ENCODE data around the gene TMBIM6.

- TF ChIP-seq, protein P1, sequence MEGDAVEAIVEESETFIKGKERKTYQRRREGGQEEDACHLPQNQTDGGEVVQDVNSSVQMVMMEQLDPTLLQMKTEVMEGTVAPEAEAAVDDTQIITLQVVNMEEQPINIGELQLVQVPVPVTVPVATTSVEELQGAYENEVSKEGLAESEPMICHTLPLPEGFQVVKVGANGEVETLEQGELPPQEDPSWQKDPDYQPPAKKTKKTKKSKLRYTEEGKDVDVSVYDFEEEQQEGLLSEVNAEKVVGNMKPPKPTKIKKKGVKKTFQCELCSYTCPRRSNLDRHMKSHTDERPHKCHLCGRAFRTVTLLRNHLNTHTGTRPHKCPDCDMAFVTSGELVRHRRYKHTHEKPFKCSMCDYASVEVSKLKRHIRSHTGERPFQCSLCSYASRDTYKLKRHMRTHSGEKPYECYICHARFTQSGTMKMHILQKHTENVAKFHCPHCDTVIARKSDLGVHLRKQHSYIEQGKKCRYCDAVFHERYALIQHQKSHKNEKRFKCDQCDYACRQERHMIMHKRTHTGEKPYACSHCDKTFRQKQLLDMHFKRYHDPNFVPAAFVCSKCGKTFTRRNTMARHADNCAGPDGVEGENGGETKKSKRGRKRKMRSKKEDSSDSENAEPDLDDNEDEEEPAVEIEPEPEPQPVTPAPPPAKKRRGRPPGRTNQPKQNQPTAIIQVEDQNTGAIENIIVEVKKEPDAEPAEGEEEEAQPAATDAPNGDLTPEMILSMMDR (IDR thresholded peaks at IDR 0.05), result no peak
- no peak for TF ChIP-seq POLR2AphosphoS5 (IDR thresholded peaks at IDR 0.05)
- no peak for TF ChIP-seq POLR2A (IDR thresholded peaks at IDR 0.05)
- TF ChIP-seq EP300 (IDR thresholded peaks at IDR 0.05), result no peak
These were observed 7.9 kb upstream of the TMBIM6 start for GRCh38 chr12:49733219-49734017.

Data from stomach (tissue), 4 donors.